ENCODE data around the gene SSR1. TPM values are rescaled to one million over a fixed set of nuclear protein-coding genes. Genes with fewer than 3 reads are reported as not detected.

Gene SSR1
- total and polyA plus RNA-seq, 2 of the 13 experiments (the other 11 are each of a cell fraction or from before 2014, with no cell fraction given) = 203 to 243 TPM

GRCh38 chr6:7313505-7314165 is 636 bp upstream of the SSR1 start (continued):
- no peak; the same call in 1 of the 2 replicates for TF ChIP-seq ESRRA (CRISPR knock-in tag; IDR thresholded peaks at IDR 0.05; ENCODE audit: low read depth)
- TF ChIP-seq HNF4G (IDR thresholded peaks at IDR 0.05; ENCODE audit: borderline replicate concordance, low read depth, low read length) = no peak
- no peak for TF ChIP-seq HNF4G (CRISPR knock-in tag; IDR thresholded peaks at IDR 0.05; ENCODE audit: borderline replicate concordance, low read depth)
- TF ChIP-seq ERF (CRISPR knock-in tag; IDR thresholded peaks at IDR 0.05) = no peak
- no peak for TF ChIP-seq ZNF879 (CRISPR knock-in tag; IDR thresholded peaks at IDR 0.05)
- no peak for TF ChIP-seq ARNT (IDR thresholded peaks at IDR 0.05)
- no peak for TF ChIP-seq SIN3B (IDR thresholded peaks at IDR 0.05; ENCODE audit: low read length)
- no peak for TF ChIP-seq ZBTB46 (CRISPR knock-in tag; IDR thresholded peaks at IDR 0.05; ENCODE audit: borderline replicate concordance)
- no peak for TF ChIP-seq ZNF746 (CRISPR knock-in tag; IDR thresholded peaks at IDR 0.05)
- TF ChIP-seq, protein P1, sequence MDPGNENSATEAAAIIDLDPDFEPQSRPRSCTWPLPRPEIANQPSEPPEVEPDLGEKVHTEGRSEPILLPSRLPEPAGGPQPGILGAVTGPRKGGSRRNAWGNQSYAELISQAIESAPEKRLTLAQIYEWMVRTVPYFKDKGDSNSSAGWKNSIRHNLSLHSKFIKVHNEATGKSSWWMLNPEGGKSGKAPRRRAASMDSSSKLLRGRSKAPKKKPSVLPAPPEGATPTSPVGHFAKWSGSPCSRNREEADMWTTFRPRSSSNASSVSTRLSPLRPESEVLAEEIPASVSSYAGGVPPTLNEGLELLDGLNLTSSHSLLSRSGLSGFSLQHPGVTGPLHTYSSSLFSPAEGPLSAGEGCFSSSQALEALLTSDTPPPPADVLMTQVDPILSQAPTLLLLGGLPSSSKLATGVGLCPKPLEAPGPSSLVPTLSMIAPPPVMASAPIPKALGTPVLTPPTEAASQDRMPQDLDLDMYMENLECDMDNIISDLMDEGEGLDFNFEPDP (CRISPR knock-in tag; conservative IDR thresholded peaks at IDR 0.05) = no peak
- TF ChIP-seq SNAPC2 (CRISPR knock-in tag; IDR thresholded peaks at IDR 0.05) = no peak; the same call in 1 of the 2 replicates
- no peak for TF ChIP-seq SPEN (CRISPR knock-in tag; IDR thresholded peaks at IDR 0.05; ENCODE audit: low read depth)
- no peak for TF ChIP-seq ZNF12 (CRISPR knock-in tag; IDR thresholded peaks at IDR 0.05)
- no peak for TF ChIP-seq HINFP (CRISPR knock-in tag; IDR thresholded peaks at IDR 0.05; ENCODE audit: low read depth)
- 0 out of 2 replicates have a peak, but pooled peaks have one; percentile 6 for TF ChIP-seq CERS6 (CRISPR knock-in tag; IDR thresholded peaks at IDR 0.05)
- no peak for TF ChIP-seq EZH2 (conservative IDR thresholded peaks at IDR 0.05; ENCODE audit: low read depth, low read length)
- no peak for TF ChIP-seq HOXA5 (CRISPR knock-in tag; IDR thresholded peaks at IDR 0.05)
- TF ChIP-seq SYNCRIP (IDR thresholded peaks at IDR 0.05; ENCODE audit: insufficient read depth, low read depth, low read length) = no peak
- TF ChIP-seq RNF219 (CRISPR knock-in tag; IDR thresholded peaks at IDR 0.05) = no peak
- no peak for TF ChIP-seq REXO4 (CRISPR knock-in tag; IDR thresholded peaks at IDR 0.05; ENCODE audit: borderline replicate concordance)
- TF ChIP-seq ZNF607 (CRISPR knock-in tag; IDR thresholded peaks at IDR 0.05; ENCODE audit: borderline replicate concordance) = no peak; the same call in 1 of the 2 replicates
- TF ChIP-seq ZNF629 (CRISPR knock-in tag; conservative IDR thresholded peaks at IDR 0.05) = no peak
